GM12878 (cell line): Measurements from ENCODE around the gene AGTPBP1.

Experiments
- CBX5 ChIP-seq: sonication (generic); IDR thresholded peaks from 2 replicates; pipeline ENCODE4 v1.6.1; 2016; ENCODE audit warnings: low read depth, moderate library complexity, mild to moderate bottlenecking, inconsistent platforms
- CHD2 ChIP-seq: IDR thresholded peaks from 2 replicates; pipeline ENCODE4 v1.6.1; 2011; ENCODE audit warnings: low read depth, low read length, improper control_type of control experiment, borderline replicate concordance
- CTCF ChIP-seq, 3 experiments: IDR thresholded peaks in 2 of 3; conservative IDR thresholded peaks in 1 of 3; 2 replicates each; pipeline ENCODE4 v1.5.1; 2011; ENCODE audit warnings: low read depth in 3 of 3, low read length in 3 of 3, mild to moderate bottlenecking in 3 of 3, control low read depth in 2 of 3, moderate library complexity in 2 of 3, inconsistent platforms in 1 of 3, mixed read lengths in 1 of 3; ENCODE audit not compliant: control insufficient read depth in 2 of 3, insufficient read depth in 1 of 3; ENCODE audit errors: extremely low read depth in 1 of 3
- EP300 ChIP-seq, 2 experiments: fragments of 150-350 bp in 1 of 2; IDR thresholded peaks; 2 replicates each; pipeline ENCODE4 v1.6.1; 2011 to 2012; ENCODE audit warnings: low read depth in 2 of 2, low read length in 2 of 2, borderline replicate concordance in 1 of 2, improper control_type of control experiment in 1 of 2, inconsistent platforms in 1 of 2; ENCODE audit not compliant: control insufficient read depth in 1 of 2
- SMAD1 ChIP-seq: fragments of 450-650 bp; IDR thresholded peaks from 2 replicates; pipeline ENCODE4 v1.6.1; 2018; ENCODE audit warnings: mild to moderate bottlenecking, low read depth; ENCODE audit not compliant: partially characterized antibody
- TF ChIP-seq, protein P1 (sequence below): IDR thresholded peaks from 2 replicates; pipeline ENCODE4 v1.6.1; 2012; ENCODE audit warnings: low read depth, low read length, improper control_type of control experiment
- TF ChIP-seq, protein P2 (sequence below): IDR thresholded peaks from 2 replicates; pipeline ENCODE4 v1.6.1; 2012; ENCODE audit warnings: low read depth, low read length, improper control_type of control experiment

DNA sequence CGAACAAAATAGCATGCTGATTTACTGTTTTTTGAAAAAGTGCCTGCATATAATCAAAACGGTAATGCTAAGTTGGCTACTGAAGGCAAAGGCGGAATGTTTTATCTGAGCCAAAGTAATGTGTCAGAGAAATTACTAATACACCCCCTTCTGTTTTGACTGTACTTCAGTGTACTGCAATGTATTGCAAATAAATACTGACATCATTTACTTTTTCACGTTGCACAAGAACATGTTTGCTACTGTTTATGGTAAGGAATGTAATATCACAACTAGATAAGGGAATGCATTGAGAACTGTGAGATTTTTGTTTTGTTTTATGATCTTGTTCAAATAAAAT is 813 bp upstream of the AGTPBP1 start:
- TF ChIP-seq, protein P1, sequence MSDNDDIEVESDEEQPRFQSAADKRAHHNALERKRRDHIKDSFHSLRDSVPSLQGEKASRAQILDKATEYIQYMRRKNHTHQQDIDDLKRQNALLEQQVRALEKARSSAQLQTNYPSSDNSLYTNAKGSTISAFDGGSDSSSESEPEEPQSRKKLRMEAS, result no peak
- TF ChIP-seq SMAD1 (no peak), CTCF (IDR thresholded peaks at IDR 0.05 in 2 of 3, conservative IDR thresholded peaks at IDR 0.05 in 1 of 3; ENCODE audit: control insufficient read depth in 2 of 3, extremely low read depth in 1 of 3, insufficient read depth in 1 of 3, low read depth in 3 of 3, low read length in 3 of 3) (no peak), CHD2 (no peak), CBX5 (no peak), EP300 (IDR thresholded peaks at IDR 0.05; ENCODE audit: borderline replicate concordance in 1 of 2, control insufficient read depth in 1 of 2, low read depth in 2 of 2, low read length in 2 of 2) (no peak)
- TF ChIP-seq, protein P2, sequence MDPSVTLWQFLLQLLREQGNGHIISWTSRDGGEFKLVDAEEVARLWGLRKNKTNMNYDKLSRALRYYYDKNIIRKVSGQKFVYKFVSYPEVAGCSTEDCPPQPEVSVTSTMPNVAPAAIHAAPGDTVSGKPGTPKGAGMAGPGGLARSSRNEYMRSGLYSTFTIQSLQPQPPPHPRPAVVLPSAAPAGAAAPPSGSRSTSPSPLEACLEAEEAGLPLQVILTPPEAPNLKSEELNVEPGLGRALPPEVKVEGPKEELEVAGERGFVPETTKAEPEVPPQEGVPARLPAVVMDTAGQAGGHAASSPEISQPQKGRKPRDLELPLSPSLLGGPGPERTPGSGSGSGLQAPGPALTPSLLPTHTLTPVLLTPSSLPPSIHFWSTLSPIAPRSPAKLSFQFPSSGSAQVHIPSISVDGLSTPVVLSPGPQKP, result no peak
